K562 (cell line): Measurements from ENCODE around the gene TUBD1. TPM values are rescaled to one million over a fixed set of nuclear protein-coding genes. Genes with fewer than 3 reads are reported as not detected.

Source experiments
- CBX5 ChIP-seq: IDR thresholded peaks from 2 replicates; pipeline ENCODE4 v1.6.1; 2014; ENCODE audit warnings: low read depth, borderline replicate concordance
- HDAC8 ChIP-seq: fragments of 450-650 bp; IDR thresholded peaks from 2 replicates; pipeline ENCODE4 v1.6.1; 2016; ENCODE audit warnings: mild to moderate bottlenecking, missing genetic modification characterization, moderate library complexity, missing compliant biosample characterization
- NKRF ChIP-seq: fragments of 450-650 bp; IDR thresholded peaks from 2 replicates; pipeline ENCODE4 v1.6.1; 2016; ENCODE audit warnings: borderline replicate concordance
- NR2C1 ChIP-seq, 2 experiments: fragments of 450-650 bp; IDR thresholded peaks; 2 replicates each; pipeline ENCODE4 v1.6.1; 2017; ENCODE audit warnings: mild to moderate bottlenecking in 2 of 2, antibody characterized with exemption in 1 of 2, inconsistent platforms in 1 of 2, missing compliant biosample characterization in 1 of 2, missing genetic modification characterization in 1 of 2
- POLR2G ChIP-seq: fragments of 200-400 bp; formaldehyde crosslinking; IDR thresholded peaks from 2 replicates; pipeline ENCODE4 v1.6.1; 2017; ENCODE audit warnings: low read depth, mild to moderate bottlenecking, antibody characterized with exemption, low read length, moderate library complexity
- SRSF7 ChIP-seq: fragments of 200-400 bp; formaldehyde crosslinking; optimal IDR thresholded peaks from 2 replicates; pipeline ENCODE3; 2017; ENCODE audit warnings: mild to moderate bottlenecking, low read depth, low read length
- THRB ChIP-seq: fragments of 450-650 bp; formaldehyde crosslinking; conservative IDR thresholded peaks from 2 replicates; pipeline ENCODE4 v1.4.0; 2022; ENCODE audit warnings: mild to moderate bottlenecking, missing genetic modification characterization
- ZFP36 ChIP-seq: fragments of 150-350 bp; IDR thresholded peaks from 2 replicates; pipeline ENCODE4 v1.6.1; 2018; ENCODE audit warnings: low read length, low read depth; ENCODE audit not compliant: partially characterized antibody
- ZNF274 ChIP-seq: IDR thresholded peaks from 2 replicates; pipeline ENCODE4 v1.6.1; 2011; ENCODE audit warnings: low read depth, mild to moderate bottlenecking, low read length, moderate library complexity, borderline replicate concordance
- ZNF639 ChIP-seq, 2 experiments: fragments of 200-800 bp in 1 of 2; sonication (Bioruptor generic) in 1 of 2; sonication (generic) in 1 of 2; formaldehyde crosslinking in 1 of 2; IDR thresholded peaks in 1 of 2; conservative IDR thresholded peaks in 1 of 2; 2 replicates each; pipeline versions ENCODE4 v1.5.0 to v1.6.1; 2016 to 2020; ENCODE audit warnings: missing compliant biosample characterization in 1 of 2, missing genetic modification characterization in 1 of 2, missing genetic modification reagents in 1 of 2
- ZNF695 ChIP-seq: fragments of 450-650 bp; formaldehyde crosslinking; IDR thresholded peaks from 2 replicates; pipeline ENCODE4 v1.4.0; 2020; ENCODE audit warnings: mild to moderate bottlenecking, moderate library complexity
- ZNF830 ChIP-seq: fragments of 250-450 bp; sonication (Bioruptor Pico); IDR thresholded peaks from 2 replicates; pipeline ENCODE4 v1.5.0; 2021; ENCODE audit warnings: mild to moderate bottlenecking
- polyA plus RNA-seq, 8 experiments: library from polyadenylated mRNA; depleted of rRNA in 4 of 8; stranded (reverse) in 5 of 8; unstranded in 3 of 8; fragments of >200 nt; fragmentation: Nextera tagmentation in 2 of 8; fragmentation: Illumina TruSeq in 1 of 8; extraction: Ambion mirVana in 2 of 8; extraction: Trizol in 1 of 8; gene quantifications; 2 replicates each; pipeline versions ENCODE4 v1.2.1 to v1.2.3, GENCODE V29; 2011 to 2014; ENCODE audit warnings: inconsistent platforms in 1 of 8, missing spikeins in 1 of 8
- total RNA-seq, 7 experiments: library from RNA; depleted of rRNA in 6 of 7; stranded (reverse); fragments of >200 nt in 6 of 7; fragmentation: Illumina TruSeq in 2 of 7; extraction: Trizol in 2 of 7; gene quantifications; 2 replicates each; pipeline versions ENCODE4 v1.2.1 to v1.2.3, GENCODE V29; 2011 to 2021; ENCODE audit warnings: low replicate concordance in 1 of 7
- TF ChIP-seq, protein P1 (sequence below): fragments of 450-650 bp; IDR thresholded peaks from 2 replicates; pipeline ENCODE4 v1.6.1; 2016; ENCODE audit warnings: mild to moderate bottlenecking
- TF ChIP-seq, protein P2 (sequence below): fragments of 200-800 bp; sonication (Bioruptor generic); IDR thresholded peaks from 2 replicates; pipeline ENCODE4 v1.6.1; 2017; ENCODE audit warnings: missing genetic modification characterization, missing compliant biosample characterization
- TF ChIP-seq, protein P3 (sequence below), 2 experiments: fragments of 450-650 bp in 1 of 2; sonication (generic) in 1 of 2; formaldehyde crosslinking; conservative IDR thresholded peaks; 2 replicates each; pipeline versions ENCODE4 v1.4.0 to v1.8.1; 2020 to 2022; ENCODE audit warnings: mild to moderate bottlenecking in 1 of 2, missing genetic modification reagents in 1 of 2

Gene TUBD1
- total and polyA plus RNA-seq, 9 of the 15 experiments (the other 6 are each of a cell fraction or from before 2014, with no cell fraction given): 10.8 to 35.3 (median 17.9) TPM

GRCh38 chr17:59844884-59845594, 47.7 kb downstream of the TUBD1 start (continued):
- TF ChIP-seq THRB (CRISPR knock-in tag): peak; percentile 61; the same call in 1 of the 2 replicates
- TF ChIP-seq ZNF274: peak; percentile 13; the same call in 1 of the 2 replicates
- TF ChIP-seq NR2C1 (IDR thresholded peaks at IDR 0.05): no peak
- no peak for TF ChIP-seq NR2C1 (tag; IDR thresholded peaks at IDR 0.05)
- TF ChIP-seq POLR2G: peak; percentile 9; the same call in 1 of the 2 replicates
- TF ChIP-seq ZNF695 (CRISPR knock-in tag): no peak
- TF ChIP-seq, protein P1, sequence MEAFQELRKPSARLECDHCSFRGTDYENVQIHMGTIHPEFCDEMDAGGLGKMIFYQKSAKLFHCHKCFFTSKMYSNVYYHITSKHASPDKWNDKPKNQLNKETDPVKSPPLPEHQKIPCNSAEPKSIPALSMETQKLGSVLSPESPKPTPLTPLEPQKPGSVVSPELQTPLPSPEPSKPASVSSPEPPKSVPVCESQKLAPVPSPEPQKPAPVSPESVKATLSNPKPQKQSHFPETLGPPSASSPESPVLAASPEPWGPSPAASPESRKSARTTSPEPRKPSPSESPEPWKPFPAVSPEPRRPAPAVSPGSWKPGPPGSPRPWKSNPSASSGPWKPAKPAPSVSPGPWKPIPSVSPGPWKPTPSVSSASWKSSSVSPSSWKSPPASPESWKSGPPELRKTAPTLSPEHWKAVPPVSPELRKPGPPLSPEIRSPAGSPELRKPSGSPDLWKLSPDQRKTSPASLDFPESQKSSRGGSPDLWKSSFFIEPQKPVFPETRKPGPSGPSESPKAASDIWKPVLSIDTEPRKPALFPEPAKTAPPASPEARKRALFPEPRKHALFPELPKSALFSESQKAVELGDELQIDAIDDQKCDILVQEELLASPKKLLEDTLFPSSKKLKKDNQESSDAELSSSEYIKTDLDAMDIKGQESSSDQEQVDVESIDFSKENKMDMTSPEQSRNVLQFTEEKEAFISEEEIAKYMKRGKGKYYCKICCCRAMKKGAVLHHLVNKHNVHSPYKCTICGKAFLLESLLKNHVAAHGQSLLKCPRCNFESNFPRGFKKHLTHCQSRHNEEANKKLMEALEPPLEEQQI: no peak
- TF ChIP-seq SRSF7: no peak
- TF ChIP-seq NKRF: no peak
- TF ChIP-seq ZFP36: no peak
- TF ChIP-seq ZNF830 (CRISPR knock-in tag): 0 out of 2 replicates have a peak, but pooled peaks have one; percentile 59
- TF ChIP-seq CBX5: no peak
- TF ChIP-seq, protein P2, sequence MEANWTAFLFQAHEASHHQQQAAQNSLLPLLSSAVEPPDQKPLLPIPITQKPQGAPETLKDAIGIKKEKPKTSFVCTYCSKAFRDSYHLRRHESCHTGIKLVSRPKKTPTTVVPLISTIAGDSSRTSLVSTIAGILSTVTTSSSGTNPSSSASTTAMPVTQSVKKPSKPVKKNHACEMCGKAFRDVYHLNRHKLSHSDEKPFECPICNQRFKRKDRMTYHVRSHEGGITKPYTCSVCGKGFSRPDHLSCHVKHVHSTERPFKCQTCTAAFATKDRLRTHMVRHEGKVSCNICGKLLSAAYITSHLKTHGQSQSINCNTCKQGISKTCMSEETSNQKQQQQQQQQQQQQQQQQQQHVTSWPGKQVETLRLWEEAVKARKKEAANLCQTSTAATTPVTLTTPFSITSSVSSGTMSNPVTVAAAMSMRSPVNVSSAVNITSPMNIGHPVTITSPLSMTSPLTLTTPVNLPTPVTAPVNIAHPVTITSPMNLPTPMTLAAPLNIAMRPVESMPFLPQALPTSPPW (CRISPR knock-in tag): peak; percentile 17; the same call in 1 of the 2 replicates
- TF ChIP-seq, protein P3, sequence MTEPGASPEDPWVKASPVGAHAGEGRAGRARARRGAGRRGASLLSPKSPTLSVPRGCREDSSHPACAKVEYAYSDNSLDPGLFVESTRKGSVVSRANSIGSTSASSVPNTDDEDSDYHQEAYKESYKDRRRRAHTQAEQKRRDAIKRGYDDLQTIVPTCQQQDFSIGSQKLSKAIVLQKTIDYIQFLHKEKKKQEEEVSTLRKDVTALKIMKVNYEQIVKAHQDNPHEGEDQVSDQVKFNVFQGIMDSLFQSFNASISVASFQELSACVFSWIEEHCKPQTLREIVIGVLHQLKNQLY (CRISPR knock-in tag; conservative IDR thresholded peaks at IDR 0.05): 0 out of 4 replicates have a peak, but pooled peaks of 1 of the 2 experiments have one; percentile 14
- 0 out of 4 replicates have a peak, but pooled peaks of 1 of the 2 experiments have one; percentile 25 for TF ChIP-seq ZNF639 (CRISPR knock-in tag; conservative IDR thresholded peaks at IDR 0.05 in 1 of 2, IDR thresholded peaks at IDR 0.05 in 1 of 2)
- TF ChIP-seq HDAC8 (tag): no peak
